DOHH2 (cell line): ENCODE results near the gene SFXN1.

Source experiments
- H3F3A ChIP-seq: fragments of 200-600 bp; sonication (generic), shearing (Covaris generic); 2 replicates; pipeline ENCODE4 v1.6.0; 2016; ENCODE audit warnings: antibody characterized with exemption, mild to moderate bottlenecking; ENCODE audit not compliant: control insufficient read depth, insufficient read depth
- H3K27ac ChIP-seq: fragments of 200-600 bp; sonication (generic); 2 replicates; pipeline ENCODE4 v1.5.1; 2014; ENCODE audit warnings: low read depth, mild to moderate bottlenecking, low read length, moderate library complexity
- H3K27me3 ChIP-seq: fragments of 200-600 bp; sonication (generic); 2 replicates; pipeline ENCODE4 v1.6.1; 2014; ENCODE audit warnings: mild to moderate bottlenecking, low read length, mixed read lengths; ENCODE audit not compliant: control insufficient read depth
- H3K36me3 ChIP-seq: fragments of 200-600 bp; sonication (generic); 2 replicates; pipeline ENCODE4 v1.6.1; 2014; ENCODE audit warnings: mild to moderate bottlenecking, low read length, moderate library complexity, mixed read lengths; ENCODE audit not compliant: control insufficient read depth
- H3K4me1 ChIP-seq: fragments of 200-600 bp; sonication (generic); 2 replicates; pipeline ENCODE4 v1.6.1; 2014; ENCODE audit warnings: mild to moderate bottlenecking, low read length, mixed read lengths; ENCODE audit not compliant: control insufficient read depth
- H3K4me2 ChIP-seq: fragments of 200-600 bp; sonication (generic); 2 replicates; pipeline ENCODE4 v1.6.0; 2014; ENCODE audit warnings: mild to moderate bottlenecking, low read length, moderate library complexity
- H3K4me3 ChIP-seq: fragments of 200-600 bp; sonication (generic); 2 replicates; pipeline ENCODE4 v1.5.1; 2014; ENCODE audit warnings: mild to moderate bottlenecking, low read length, mixed read lengths
- H3K79me2 ChIP-seq: fragments of 200-600 bp; sonication (generic); 2 replicates; pipeline ENCODE4 v1.6.1; 2014; ENCODE audit warnings: mild to moderate bottlenecking, low read length, mixed read lengths; ENCODE audit not compliant: control insufficient read depth
- H3K9me2 ChIP-seq: fragments of 200-600 bp; sonication (generic); replicated peaks from 2 replicates; pipeline ENCODE4 v1.6.1; 2014; ENCODE audit warnings: mild to moderate bottlenecking, low read length, mixed read lengths; ENCODE audit not compliant: control insufficient read depth
- H3K9me3 ChIP-seq: fragments of 200-600 bp; sonication (generic); 2 replicates; pipeline ENCODE4 v1.6.1; 2014; ENCODE audit warnings: antibody characterized with exemption, low read length, mixed read lengths; ENCODE audit not compliant: control insufficient read depth, insufficient read depth
- H4K20me1 ChIP-seq: fragments of 200-600 bp; sonication (generic); 2 replicates; pipeline ENCODE4 v1.6.0; 2014; ENCODE audit warnings: low read depth, mild to moderate bottlenecking, antibody characterized with exemption, low read length, moderate library complexity; ENCODE audit not compliant: control insufficient read depth, insufficient read depth
- CTCF ChIP-seq: fragments of 200-600 bp; sonication (generic); IDR thresholded peaks from one replicate; pipeline ENCODE4 v1.5.1; 2014; ENCODE audit warnings: antibody characterized with exemption, mild to moderate bottlenecking, low read depth, low read length; ENCODE audit not compliant: poor library complexity, severe bottlenecking
- EZH2phosphoT487 ChIP-seq: fragments of 200-600 bp; sonication (generic); IDR thresholded peaks from 2 replicates; pipeline ENCODE4 v1.6.1; 2017; ENCODE audit warnings: borderline replicate concordance, mild to moderate bottlenecking, antibody characterized with exemption, low read length, moderate library complexity, mixed read lengths

SFXN1 gene

GRCh38 chr5:175465282-175465681, 13.1 kb upstream of the SFXN1 start:
- Histone ChIP-seq H3K27ac (no peak overlapping the region), H4K20me1 (no peaks in the 10 kb centered on the region), H3K79me2 (no peaks in the 10 kb centered on the region), H3F3A (no peaks in the 10 kb centered on the region), H3K9me3 (no peaks in the 10 kb centered on the region), H3K4me3 (no peak overlapping the region), H3K4me1 (peaks cover 3% of the 10 kb centered on the region; the same call in 1 of the 2 replicates), H3K27me3 (peaks cover 8% of the 10 kb centered on the region), H3K4me2 (no peak overlapping the region), H3K36me3 (no peaks in the 10 kb centered on the region), H3K9me2 (no peaks in the 10 kb centered on the region)
- TF ChIP-seq CTCF (no peak), EZH2phosphoT487 (no peak)

GRCh38 chr5:175466700-175467318, 11.6 kb upstream of the SFXN1 start:
- Histone ChIP-seq H3K4me3 (no peak overlapping the region), H3K27ac (no peak overlapping the region), H3K79me2 (no peaks in the 10 kb centered on the region), H3K36me3 (no peaks in the 10 kb centered on the region), H3K4me2 (no peak overlapping the region), H3F3A (no peaks in the 10 kb centered on the region), H4K20me1 (no peaks in the 10 kb centered on the region), H3K9me2 (no peaks in the 10 kb centered on the region), H3K27me3 (peaks cover 8% of the 10 kb centered on the region), H3K9me3 (no peaks in the 10 kb centered on the region), H3K4me1 (peaks cover 3% of the 10 kb centered on the region; the same call in 1 of the 2 replicates)
- TF ChIP-seq EZH2phosphoT487: no peak
- no peak for TF ChIP-seq CTCF

- H3F3A ChIP-seq: no peaks in the 10 kb centered on the region
- peaks cover 3% of the 10 kb centered on the region; the same call in 1 of the 2 replicates for H3K4me1 ChIP-seq
- H3K4me2 ChIP-seq: no peak overlapping the region
- H3K79me2 ChIP-seq: no peaks in the 10 kb centered on the region
- H3K36me3 ChIP-seq: no peaks in the 10 kb centered on the region
- H3K27me3 ChIP-seq: peaks cover 11% of the 10 kb centered on the region
- H3K9me3 ChIP-seq: no peaks in the 10 kb centered on the region
- TF ChIP-seq EZH2phosphoT487 (no peak), CTCF (no peak)
- no peaks in the 10 kb centered on the region for H4K20me1 ChIP-seq
- no peak overlapping the region for H3K27ac ChIP-seq
- H3K9me2 ChIP-seq: no peaks in the 10 kb centered on the region
- no peak overlapping the region for H3K4me3 ChIP-seq
Measured at GRCh38 chr5:175467983-175468690, 10.2 kb upstream of the SFXN1 start.
